MM.1S (cell line): ENCODE results near the gene IL24.
A peak's percentile ranks its signal among the peaks of the same experiment; 100 is the strongest.

Source experiments
- DNase-seq: peaks from one replicate; pipeline ENCODE4 v3.0.0-alpha.2; 2015
- H2AFZ ChIP-seq: fragments of 300-600 bp; sonication (generic); 2 replicates; pipeline ENCODE4 v1.6.0; 2016; ENCODE audit warnings: antibody characterized with exemption, low read length
- H3F3A ChIP-seq: fragments of 300-600 bp; sonication (generic); 2 replicates; pipeline ENCODE4 v1.6.1; 2016; ENCODE audit warnings: mild to moderate bottlenecking, antibody characterized with exemption, low read length, moderate library complexity, mixed read lengths; ENCODE audit not compliant: insufficient read depth
- H3K27ac ChIP-seq: fragments of 300-600 bp; sonication (generic); 2 replicates; pipeline ENCODE4 v1.5.1; 2016; ENCODE audit warnings: mild to moderate bottlenecking, low read length
- H3K27me3 ChIP-seq: fragments of 300-600 bp; sonication (generic); replicated peaks from 2 replicates; pipeline ENCODE4 v1.6.0; 2016; ENCODE audit warnings: low read length; ENCODE audit not compliant: insufficient read depth
- H3K36me3 ChIP-seq: fragments of 300-600 bp; sonication (generic); replicated peaks from 2 replicates; pipeline ENCODE4 v1.6.1; 2016; ENCODE audit warnings: mild to moderate bottlenecking, low read length, mixed read lengths; ENCODE audit not compliant: insufficient read depth
- H3K4me1 ChIP-seq: fragments of 300-600 bp; sonication (generic); 2 replicates; pipeline ENCODE4 v1.6.1; 2016; ENCODE audit warnings: low read length, mixed read lengths
- H3K4me2 ChIP-seq: fragments of 300-600 bp; sonication (generic); 2 replicates; pipeline ENCODE4 v1.6.0; 2016; ENCODE audit warnings: low read depth, low read length
- H3K4me3 ChIP-seq: fragments of 300-600 bp; sonication (generic); 2 replicates; pipeline ENCODE4 v1.5.1; 2016; ENCODE audit warnings: low read length, mixed read lengths
- H3K79me2 ChIP-seq: fragments of 300-600 bp; sonication (generic); 2 replicates; pipeline ENCODE4 v1.6.1; 2016; ENCODE audit warnings: mixed run types, low read length, mixed read lengths
- H3K9ac ChIP-seq: fragments of 300-600 bp; sonication (generic); 2 replicates; pipeline ENCODE4 v1.6.1; 2016; ENCODE audit warnings: low read length, mixed read lengths
- H3K9me2 ChIP-seq: fragments of 300-600 bp; sonication (generic); replicated peaks from 2 replicates; pipeline ENCODE4 v1.6.1; 2016; ENCODE audit warnings: mild to moderate bottlenecking, low read length, mixed read lengths; ENCODE audit not compliant: insufficient read depth
- H3K9me3 ChIP-seq: fragments of 300-600 bp; sonication (generic); replicated peaks from 2 replicates; pipeline ENCODE4 v1.6.1; 2016; ENCODE audit warnings: mild to moderate bottlenecking, low read length, mixed read lengths; ENCODE audit not compliant: insufficient read depth
- H4K20me1 ChIP-seq: fragments of 300-600 bp; sonication (generic); 2 replicates; pipeline ENCODE4 v1.6.1; 2016; ENCODE audit warnings: mild to moderate bottlenecking, low read length, moderate library complexity, mixed read lengths; ENCODE audit not compliant: insufficient read depth
- EZH2 ChIP-seq: fragments of 300-600 bp; sonication (generic); optimal IDR thresholded peaks from 2 replicates; pipeline ENCODE3; 2017; ENCODE audit warnings: low read depth, mild to moderate bottlenecking, antibody characterized with exemption, low read length, mixed read lengths
- EZH2phosphoT487 ChIP-seq: fragments of 300-600 bp; sonication (generic); IDR thresholded peaks from 2 replicates; pipeline ENCODE4 v1.6.1; 2018; ENCODE audit warnings: antibody characterized with exemption, low read length
- TF ChIP-seq, protein P1 (sequence below): fragments of 300-600 bp; sonication (generic); IDR thresholded peaks from 2 replicates; pipeline ENCODE4 v1.5.1; 2016; ENCODE audit warnings: antibody characterized with exemption, low read length, mixed read lengths

The IL24 gene

GRCh38 chr1:206930210-206930798, 33.1 kb downstream of the IL24 start:
- Histone ChIP-seq H3F3A (no peaks in the 10 kb centered on the region), H3K9me2 (no peaks in the 10 kb centered on the region), H3K9ac (no peak overlapping the region; the same call in 1 of the 2 replicates), H3K4me3 (no peak overlapping the region), H3K27ac (peak overlapping the region; percentile 15; the same call in 1 of the 2 replicates), H3K4me2 (peak overlapping the region; percentile 25), H3K79me2 (no peaks in the 10 kb centered on the region), H4K20me1 (no peaks in the 10 kb centered on the region), H2AFZ (peak overlapping the region; percentile 53), H3K36me3 (no peaks in the 10 kb centered on the region), H3K27me3 (no peaks in the 10 kb centered on the region), H3K4me1 (peaks cover 16% of the 10 kb centered on the region), H3K9me3 (no peaks in the 10 kb centered on the region)
- TF ChIP-seq EZH2 (no peak), EZH2phosphoT487 (no peak)
- TF ChIP-seq, protein P1, sequence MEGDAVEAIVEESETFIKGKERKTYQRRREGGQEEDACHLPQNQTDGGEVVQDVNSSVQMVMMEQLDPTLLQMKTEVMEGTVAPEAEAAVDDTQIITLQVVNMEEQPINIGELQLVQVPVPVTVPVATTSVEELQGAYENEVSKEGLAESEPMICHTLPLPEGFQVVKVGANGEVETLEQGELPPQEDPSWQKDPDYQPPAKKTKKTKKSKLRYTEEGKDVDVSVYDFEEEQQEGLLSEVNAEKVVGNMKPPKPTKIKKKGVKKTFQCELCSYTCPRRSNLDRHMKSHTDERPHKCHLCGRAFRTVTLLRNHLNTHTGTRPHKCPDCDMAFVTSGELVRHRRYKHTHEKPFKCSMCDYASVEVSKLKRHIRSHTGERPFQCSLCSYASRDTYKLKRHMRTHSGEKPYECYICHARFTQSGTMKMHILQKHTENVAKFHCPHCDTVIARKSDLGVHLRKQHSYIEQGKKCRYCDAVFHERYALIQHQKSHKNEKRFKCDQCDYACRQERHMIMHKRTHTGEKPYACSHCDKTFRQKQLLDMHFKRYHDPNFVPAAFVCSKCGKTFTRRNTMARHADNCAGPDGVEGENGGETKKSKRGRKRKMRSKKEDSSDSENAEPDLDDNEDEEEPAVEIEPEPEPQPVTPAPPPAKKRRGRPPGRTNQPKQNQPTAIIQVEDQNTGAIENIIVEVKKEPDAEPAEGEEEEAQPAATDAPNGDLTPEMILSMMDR, result no peak
- no peak for DNase-seq

- no peak for DNase-seq
- no peaks in the 10 kb centered on the region for H3K27me3 ChIP-seq
- no peak overlapping the region for H3K4me2 ChIP-seq
- H3K9ac ChIP-seq, result no peak overlapping the region
- H2AFZ ChIP-seq, result no peak overlapping the region
- H3K27ac ChIP-seq, result no peak overlapping the region
- no peaks in the 10 kb centered on the region for H3K9me2 ChIP-seq
- TF ChIP-seq EZH2phosphoT487, result no peak
- TF ChIP-seq EZH2, result no peak
- TF ChIP-seq, protein P1, result peak; percentile 25
- no peak overlapping the region for H3K4me3 ChIP-seq
- no peaks in the 10 kb centered on the region for H3K36me3 ChIP-seq
- H3K4me1 ChIP-seq, result peaks cover 16% of the 10 kb centered on the region
- no peaks in the 10 kb centered on the region for H4K20me1 ChIP-seq
- no peaks in the 10 kb centered on the region for H3K79me2 ChIP-seq
- no peaks in the 10 kb centered on the region for H3F3A ChIP-seq
- H3K9me3 ChIP-seq, result no peaks in the 10 kb centered on the region
Observed at GRCh38 chr1:206931709-206932108, 34.5 kb downstream of the IL24 start.

- Histone ChIP-seq H2AFZ (no peak overlapping the region), H3F3A (no peaks in the 10 kb centered on the region), H3K27ac (no peak overlapping the region), H3K9me3 (no peaks in the 10 kb centered on the region), H3K79me2 (no peaks in the 10 kb centered on the region), H3K27me3 (no peaks in the 10 kb centered on the region), H3K4me1 (peaks cover 16% of the 10 kb centered on the region), H3K9ac (no peak overlapping the region), H3K4me3 (no peak overlapping the region), H4K20me1 (no peaks in the 10 kb centered on the region), H3K4me2 (no peak overlapping the region), H3K9me2 (no peaks in the 10 kb centered on the region), H3K36me3 (no peaks in the 10 kb centered on the region)
- DNase-seq, result no peak
- no peak for TF ChIP-seq EZH2phosphoT487
- no peak for TF ChIP-seq EZH2
- TF ChIP-seq, protein P1, result no peak
Observed at GRCh38 chr1:206932177-206932576, 34.9 kb downstream of the IL24 start.
